ENCODE measurements around the gene DNAJC28.
"Not testable (repeated sequence)": the region's sequence is repeated elsewhere in the genome, so short reads cannot be mapped to it uniquely, and the experiment has no call there.

DNAJC28 gene, protein sequence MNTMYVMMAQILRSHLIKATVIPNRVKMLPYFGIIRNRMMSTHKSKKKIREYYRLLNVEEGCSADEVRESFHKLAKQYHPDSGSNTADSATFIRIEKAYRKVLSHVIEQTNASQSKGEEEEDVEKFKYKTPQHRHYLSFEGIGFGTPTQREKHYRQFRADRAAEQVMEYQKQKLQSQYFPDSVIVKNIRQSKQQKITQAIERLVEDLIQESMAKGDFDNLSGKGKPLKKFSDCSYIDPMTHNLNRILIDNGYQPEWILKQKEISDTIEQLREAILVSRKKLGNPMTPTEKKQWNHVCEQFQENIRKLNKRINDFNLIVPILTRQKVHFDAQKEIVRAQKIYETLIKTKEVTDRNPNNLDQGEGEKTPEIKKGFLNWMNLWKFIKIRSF

GRCh38 chr21:33491373-33492102 lies at the start of gene DNAJC28:
TSS of gene DNAJC28 (minus strand) at chr21:33491716. CDS start at chr21:33489393, 2,323 bp downstream.
- DNase-seq (ENCODE audit: low spot score) = peak; percentile 95

DNA sequence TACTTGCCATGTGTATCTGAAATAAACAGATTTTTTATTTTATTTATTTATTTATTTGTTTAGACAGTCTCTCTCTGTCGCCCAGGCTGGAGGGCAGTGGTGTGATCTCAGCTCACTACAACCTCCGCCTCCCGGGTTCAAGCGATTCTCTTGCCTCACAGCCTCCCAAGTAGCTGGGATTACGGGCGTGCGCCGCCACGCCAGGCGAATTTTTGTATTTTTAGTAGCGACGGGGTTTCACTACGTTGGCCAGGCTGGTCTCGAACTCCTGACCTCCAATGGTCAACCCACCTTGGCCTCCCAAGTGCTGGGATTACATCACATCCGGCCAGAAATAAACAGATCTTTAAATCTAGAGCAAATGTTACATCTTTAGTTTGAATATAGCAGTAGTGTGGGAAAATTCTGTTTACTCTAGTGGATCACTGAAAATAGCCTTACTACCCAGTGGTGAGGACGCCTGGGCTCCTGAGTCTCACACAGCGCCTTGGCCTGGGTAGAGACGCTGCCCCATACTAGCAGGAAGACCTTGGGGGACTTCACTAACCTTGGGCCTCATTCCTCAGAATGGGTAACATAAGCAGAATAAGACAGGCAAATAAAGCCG lies 49.7 kb upstream of the DNAJC28 start:
- no peak for DNase-seq (ENCODE audit: low spot score)

DNA sequence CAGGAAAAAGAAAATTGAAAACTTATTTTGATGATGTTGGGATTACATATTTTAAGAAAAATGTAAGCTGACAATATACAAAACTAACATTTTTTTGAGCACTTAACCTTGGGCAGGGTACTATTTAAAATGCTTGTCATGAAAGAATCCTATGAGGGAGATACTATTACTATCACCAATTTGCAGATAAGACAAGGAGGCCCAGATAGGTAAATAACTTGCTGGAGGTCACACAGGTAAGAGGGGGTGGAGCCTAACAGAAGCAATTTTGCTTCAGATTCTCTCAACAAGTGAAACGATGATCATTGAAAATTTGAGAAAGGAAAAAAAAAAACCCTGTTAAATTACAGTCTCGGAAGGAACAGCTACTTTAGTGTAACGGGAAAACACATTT lies 49.2 kb upstream of the DNAJC28 start:
- no peak for DNase-seq (ENCODE audit: low spot score)

DNA sequence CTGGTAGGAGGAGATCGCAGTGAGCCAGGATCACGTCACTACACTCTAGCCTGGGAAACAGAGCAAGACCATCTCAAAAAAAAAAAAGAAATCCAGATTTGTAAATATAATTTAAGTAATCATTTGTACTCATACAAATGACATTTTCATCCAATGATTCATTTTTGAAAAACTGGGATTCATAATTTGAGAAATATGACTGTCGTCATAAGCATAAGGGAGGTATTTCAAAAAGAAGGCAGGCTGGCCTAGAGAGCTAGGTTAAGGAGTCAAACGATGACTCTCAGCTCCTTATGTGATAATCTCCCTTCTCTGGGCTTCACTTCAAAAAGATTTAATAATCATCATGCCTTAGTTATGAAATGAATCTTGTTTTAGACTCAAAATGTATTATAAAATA lies 48.1 kb upstream of the DNAJC28 start:
- DNase-seq (ENCODE audit: low spot score) = peak; percentile 60

DNA sequence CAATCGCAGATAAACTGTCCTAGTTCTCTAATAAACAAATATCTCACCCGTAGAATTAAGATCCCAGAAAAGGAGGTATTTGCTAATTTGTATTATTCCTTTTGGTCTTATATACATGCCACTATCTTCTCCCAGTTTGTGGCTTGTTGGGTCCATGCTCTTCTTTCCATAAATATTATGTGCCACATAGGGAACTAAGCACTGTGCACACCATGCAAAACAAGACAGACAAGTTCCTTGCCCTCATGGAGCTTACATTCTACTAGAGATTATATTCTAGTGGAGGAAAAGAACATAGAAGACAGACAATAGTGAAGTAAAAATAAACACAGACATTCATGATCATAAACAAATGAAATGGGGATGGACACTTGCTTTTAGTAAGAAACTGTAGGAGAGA lies 45.7 kb upstream of the DNAJC28 start:
- no peak for DNase-seq (ENCODE audit: low spot score)

- no peak for DNase-seq (ENCODE audit: low spot score)
Measured at GRCh38 chr21:33531007-33531406, 39.5 kb upstream of the DNAJC28 start.

GRCh38 chr21:33522953-33523349 lies 31.4 kb upstream of the DNAJC28 start:
- DNase-seq (ENCODE audit: low spot score) = no peak

DNA sequence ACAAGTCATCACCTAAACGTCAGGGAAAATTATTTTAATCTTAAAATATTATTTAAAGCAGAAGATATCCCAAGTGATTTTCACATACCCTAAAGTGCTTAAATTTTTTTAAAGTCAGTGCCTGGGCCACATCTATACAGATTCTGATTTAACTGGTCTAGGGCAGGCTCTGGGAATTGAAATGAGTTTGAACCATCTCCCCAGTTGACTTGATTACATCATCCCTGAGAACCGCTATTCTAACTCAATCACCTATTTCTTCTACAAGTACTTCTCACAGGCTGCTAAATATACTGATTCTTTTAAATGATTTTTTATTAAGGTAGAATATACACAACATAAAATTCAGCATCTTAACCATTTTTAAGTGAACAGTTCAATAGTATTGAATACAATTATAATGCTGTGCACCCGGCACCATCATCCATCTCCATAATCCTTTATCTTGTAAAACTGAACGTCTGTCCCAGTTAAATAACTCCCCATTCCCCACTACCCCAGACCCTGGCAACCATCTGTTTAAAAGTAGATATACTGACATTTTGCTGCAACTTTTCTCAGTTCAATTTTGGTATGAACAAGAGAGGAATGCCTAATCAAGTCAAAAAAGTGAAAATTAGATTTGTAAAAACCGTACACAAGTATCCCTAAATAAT lies 30.9 kb upstream of the DNAJC28 start:
- no peak for DNase-seq (ENCODE audit: low spot score)

GRCh38 chr21:33518899-33519298 lies 27.4 kb upstream of the DNAJC28 start:
- no peak for DNase-seq (ENCODE audit: low spot score)

GRCh38 chr21:33514229-33514628 lies 22.7 kb upstream of the DNAJC28 start:
- no peak for DNase-seq (ENCODE audit: low spot score)

- no peak for DNase-seq (ENCODE audit: low spot score)
Measured at GRCh38 chr21:33512481-33512880, 21.0 kb upstream of the DNAJC28 start.

DNA sequence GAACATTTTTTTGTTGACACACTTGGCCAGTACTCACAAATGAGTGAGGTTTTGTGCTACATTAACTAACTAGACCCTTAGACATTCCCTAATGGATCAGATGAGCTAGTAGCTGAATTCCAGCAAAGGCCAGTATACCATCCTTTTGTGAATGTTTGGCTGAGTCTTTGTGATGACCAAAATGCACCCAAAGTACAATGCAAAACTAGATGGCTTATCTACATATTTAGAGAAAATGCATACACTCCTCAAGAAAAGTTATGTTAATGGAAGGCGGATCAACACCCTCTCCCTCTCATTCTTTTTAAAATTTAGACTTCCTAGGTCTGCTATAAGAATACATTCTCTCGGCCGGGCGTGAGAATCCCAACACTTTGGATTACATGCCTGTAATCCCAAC lies 20.1 kb upstream of the DNAJC28 start:
- no peak for DNase-seq (ENCODE audit: low spot score)

DNA sequence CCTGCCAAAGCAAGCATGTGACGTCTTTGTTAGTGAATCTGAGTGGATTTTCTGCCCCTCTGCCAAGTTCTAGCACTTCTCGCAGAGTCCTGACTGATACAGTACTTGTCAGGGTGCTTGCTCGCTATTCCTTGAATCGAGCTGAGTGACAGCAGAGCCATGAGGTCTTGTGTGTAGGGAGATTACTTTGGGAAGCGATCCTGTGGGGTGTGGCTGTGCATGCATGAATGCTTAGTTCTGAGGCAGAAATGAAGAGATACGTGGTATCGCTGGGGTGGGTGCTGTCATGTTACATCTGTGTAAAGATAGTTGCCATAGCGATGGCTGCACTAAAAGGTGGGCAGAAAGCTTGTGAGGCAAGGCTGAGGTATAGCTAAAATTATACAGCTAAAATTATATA lies 19.3 kb upstream of the DNAJC28 start:
- DNase-seq (ENCODE audit: low spot score) = no peak

- not testable (repeated sequence) for DNase-seq (ENCODE audit: low spot score)
Measured at GRCh38 chr21:33507003-33507402, 15.5 kb upstream of the DNAJC28 start.

- no peak for DNase-seq (ENCODE audit: low spot score)
Measured at GRCh38 chr21:33505833-33506232, 14.3 kb upstream of the DNAJC28 start.

DNA sequence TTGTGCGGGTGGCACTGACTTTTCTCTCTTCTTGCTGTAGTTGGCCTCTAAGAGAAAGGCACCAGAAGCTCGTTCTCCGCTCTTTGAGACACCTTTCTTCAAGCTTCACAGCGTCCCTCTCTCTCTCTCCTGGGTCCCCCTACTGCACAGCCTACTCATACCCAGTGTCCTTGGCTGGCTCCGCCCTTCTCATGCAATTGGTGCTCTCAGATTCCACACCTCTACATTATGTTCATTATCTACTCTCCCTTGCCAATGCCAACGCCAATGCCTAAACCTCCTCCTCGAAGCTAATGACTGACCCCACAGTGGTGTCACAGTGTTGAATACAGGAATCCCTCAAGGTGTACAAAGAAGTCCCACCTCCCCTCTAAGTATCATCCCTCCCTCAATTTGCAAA lies 4.8 kb upstream of the DNAJC28 start:
- no peak for DNase-seq (ENCODE audit: low spot score)

DNA sequence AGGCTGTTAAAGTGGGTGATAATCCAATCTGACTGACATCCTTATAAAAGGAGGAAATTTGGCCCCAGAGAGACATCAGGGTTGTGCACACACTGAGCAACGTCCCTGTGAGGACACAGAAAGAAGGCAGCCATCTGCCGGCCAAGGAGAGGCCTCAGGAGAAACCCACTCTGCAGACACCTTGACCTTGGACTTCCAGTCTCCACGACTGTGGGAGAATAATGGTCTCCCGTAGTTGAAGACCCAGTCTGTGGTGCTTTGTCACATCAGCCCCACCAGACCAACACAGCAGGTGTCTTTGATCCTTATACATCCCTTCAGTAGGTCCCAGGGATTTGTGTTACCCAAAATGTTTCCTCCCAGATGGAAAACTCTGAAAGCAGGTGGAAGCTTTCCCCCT lies 4.2 kb upstream of the DNAJC28 start:
- no peak for DNase-seq (ENCODE audit: low spot score)

GRCh38 chr21:33493756-33494155 lies 2.2 kb upstream of the DNAJC28 start:
- DNase-seq (ENCODE audit: low spot score) = no peak

GRCh38 chr21:33492571-33492970 lies 1.1 kb upstream of the DNAJC28 start:
- DNase-seq (ENCODE audit: low spot score) = no peak

GRCh38 chr21:33490991-33491372 lies 534 bp downstream of the DNAJC28 start:
- DNase-seq (ENCODE audit: low spot score) = no peak

DNA sequence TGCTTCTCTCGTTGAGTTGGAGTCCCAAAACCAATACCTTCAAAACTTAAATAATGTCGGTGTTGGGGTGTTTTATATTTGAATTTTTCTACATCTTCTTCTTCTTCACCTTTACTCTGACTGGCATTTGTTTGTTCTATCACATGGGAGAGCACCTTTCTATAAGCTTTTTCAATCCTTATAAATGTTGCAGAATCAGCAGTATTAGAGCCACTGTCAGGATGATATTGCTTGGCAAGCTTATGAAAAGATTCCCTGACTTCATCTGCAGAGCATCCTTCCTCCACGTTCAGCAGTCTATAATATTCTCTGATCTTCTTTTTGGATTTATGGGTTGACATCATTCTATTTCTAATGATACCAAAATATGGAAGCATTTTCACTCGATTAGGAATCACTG lies 2.6 kb downstream of the DNAJC28 start:
- DNase-seq (ENCODE audit: low spot score) = no peak

GRCh38 chr21:33487996-33488395 lies 3.5 kb downstream of the DNAJC28 start:
- no peak for DNase-seq (ENCODE audit: low spot score)
